GM19099 (cell line): ENCODE measurements around the gene LMAN1L.

Experiments used
- POLR2A ChIP-seq: IDR thresholded peaks from 3 replicates; pipeline ENCODE4 v1.6.1; 2011; ENCODE audit warnings: low read depth; ENCODE audit not compliant: insufficient read length; ENCODE audit errors: extremely low read depth

Gene LMAN1L

GRCh38 chr15:74815121-74815934 lies 2.7 kb downstream of the LMAN1L start:
- no peak for TF ChIP-seq POLR2A

DNA sequence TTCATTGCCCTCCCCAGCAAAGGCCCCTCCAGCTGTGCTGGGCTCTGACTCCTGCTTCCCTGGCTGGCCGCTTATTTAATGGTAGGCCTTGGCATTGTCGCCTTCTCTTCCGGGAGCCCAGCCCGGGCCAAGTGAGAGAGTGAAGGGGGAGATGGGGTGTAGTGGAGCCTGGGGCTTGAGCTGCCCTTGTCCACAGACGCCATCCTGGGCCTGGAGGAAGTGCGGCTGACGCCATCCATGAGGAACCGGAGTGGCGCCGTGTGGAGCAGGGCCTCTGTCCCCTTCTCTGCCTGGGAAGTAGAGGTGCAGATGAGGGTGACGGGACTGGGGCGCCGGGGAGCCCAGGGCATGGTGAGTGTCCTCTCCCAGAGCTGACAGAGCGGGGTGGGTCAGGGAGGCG lies 3.3 kb downstream of the LMAN1L start:
- TF ChIP-seq POLR2A = no peak

GRCh38 chr15:74816624-74817369 lies 4.2 kb downstream of the LMAN1L start:
- no peak for TF ChIP-seq POLR2A

GRCh38 chr15:74817370-74817737 lies 4.7 kb downstream of the LMAN1L start:
- TF ChIP-seq POLR2A = no peak

GRCh38 chr15:74820056-74820455 lies 7.4 kb downstream of the LMAN1L start:
- TF ChIP-seq POLR2A = no peak

DNA sequence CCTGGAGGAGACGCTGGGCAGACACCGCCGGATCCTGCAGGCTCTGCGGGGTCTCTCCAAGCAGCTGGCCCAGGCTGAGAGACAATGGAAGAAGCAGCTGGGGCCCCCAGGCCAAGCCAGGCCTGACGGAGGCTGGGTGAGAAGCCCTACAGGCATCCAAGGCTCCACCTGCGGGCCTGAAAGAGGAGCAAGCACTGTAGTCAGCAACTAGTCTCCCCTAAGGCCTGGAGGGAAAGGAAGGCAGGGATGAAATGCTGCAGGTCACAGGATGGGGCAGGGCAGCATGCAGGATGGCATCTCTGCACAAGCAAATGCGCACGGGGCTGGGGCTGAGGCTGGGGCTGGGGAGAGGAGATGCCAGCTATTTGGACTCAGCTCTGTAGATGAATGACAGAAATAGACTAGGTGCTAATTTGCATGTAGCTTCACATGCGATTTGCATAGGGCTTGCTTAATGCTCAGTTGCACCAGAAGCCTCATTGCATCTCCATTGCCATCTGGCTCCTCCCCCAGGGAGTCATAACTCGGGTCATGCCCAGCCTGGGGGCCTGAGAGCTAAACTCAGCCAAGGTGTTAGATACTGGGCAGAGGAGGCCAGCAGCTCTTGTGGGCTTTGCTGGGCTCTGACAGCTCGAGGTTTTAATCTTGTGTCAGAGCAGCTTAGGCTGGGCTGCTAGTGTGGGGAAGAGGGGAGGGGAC lies 8.6 kb downstream of the LMAN1L start:
- peak; percentile 48 for TF ChIP-seq POLR2A

DNA sequence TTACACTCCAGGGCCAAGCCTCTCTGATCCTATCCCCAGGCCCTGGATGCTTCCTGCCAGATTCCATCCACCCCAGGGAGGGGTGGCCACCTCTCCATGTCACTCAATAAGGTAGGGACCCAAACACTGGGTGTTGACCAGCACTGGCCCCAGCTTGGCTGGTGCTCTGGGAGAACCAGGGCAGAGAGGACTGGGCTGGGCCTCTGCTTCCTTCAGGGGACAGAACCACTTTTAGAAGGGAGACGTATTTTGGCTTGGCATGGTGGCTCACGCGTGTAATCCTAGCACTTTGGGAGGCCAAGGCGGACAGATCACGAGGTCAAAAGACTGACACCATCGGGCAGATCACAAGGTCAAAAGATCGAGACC lies 9.1 kb downstream of the LMAN1L start:
- TF ChIP-seq POLR2A = no peak

DNA sequence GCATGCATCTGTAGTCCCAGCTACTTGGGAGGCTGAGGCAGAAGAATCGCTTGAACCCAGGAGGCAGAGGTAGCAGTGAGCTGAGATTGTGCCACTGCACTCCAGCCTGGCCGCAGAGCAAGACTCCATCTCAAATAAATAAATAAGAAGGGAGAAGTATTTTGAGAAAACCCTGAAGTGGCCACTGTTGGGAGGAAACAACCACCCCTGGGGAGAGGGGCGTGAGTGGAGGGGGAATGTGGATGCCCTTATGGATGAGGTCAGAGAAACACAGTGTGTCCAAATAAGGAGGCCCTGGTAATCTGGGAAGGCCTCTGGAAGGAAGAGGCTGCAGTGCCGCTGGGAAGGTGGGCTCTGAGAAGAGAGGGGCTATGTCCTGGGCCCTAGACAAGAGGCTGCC lies 9.6 kb downstream of the LMAN1L start:
- no peak for TF ChIP-seq POLR2A

DNA sequence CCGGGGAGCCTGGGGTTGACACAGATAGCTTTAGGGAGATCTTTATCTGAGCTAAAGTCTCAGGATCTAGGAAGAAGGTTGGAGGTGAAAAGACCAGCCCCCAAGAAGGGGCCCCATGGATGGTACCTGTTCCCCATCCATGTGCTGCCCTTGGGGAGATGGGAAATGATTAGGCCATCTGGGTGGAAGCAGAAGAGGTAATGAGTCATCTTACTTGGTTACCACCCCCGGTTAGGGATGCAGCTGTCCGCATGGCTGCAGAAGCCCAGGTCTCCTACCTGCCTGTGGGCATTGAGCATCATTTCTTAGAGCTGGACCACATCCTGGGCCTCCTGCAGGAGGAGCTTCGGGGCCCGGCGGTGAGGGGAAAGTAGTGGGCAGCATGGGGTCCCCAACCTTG lies 10.7 kb downstream of the LMAN1L start:
- no peak for TF ChIP-seq POLR2A

DNA sequence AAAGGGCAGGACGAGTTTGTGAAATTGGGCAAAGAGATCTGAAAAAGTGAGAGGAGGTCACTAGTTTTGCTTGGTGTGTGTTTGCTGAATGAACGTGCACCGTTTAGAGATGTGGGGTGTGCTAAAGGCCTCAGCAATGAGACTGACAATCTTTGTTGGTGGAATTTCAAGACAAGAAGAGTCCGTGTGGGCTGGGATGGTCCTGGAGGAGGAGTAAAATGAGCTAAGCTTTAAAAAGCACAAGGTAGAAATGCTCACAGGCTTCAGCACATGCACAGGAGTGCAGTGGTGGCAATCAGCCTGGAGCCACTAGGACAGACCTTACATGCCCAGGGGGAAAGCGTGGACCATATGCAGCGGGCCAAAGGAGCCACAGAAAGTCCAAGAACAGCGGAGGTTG lies 12.3 kb downstream of the LMAN1L start:
- TF ChIP-seq POLR2A = no peak

- no peak for TF ChIP-seq POLR2A
These were observed 13.2 kb downstream of the LMAN1L start for GRCh38 chr15:74825866-74826265.

DNA sequence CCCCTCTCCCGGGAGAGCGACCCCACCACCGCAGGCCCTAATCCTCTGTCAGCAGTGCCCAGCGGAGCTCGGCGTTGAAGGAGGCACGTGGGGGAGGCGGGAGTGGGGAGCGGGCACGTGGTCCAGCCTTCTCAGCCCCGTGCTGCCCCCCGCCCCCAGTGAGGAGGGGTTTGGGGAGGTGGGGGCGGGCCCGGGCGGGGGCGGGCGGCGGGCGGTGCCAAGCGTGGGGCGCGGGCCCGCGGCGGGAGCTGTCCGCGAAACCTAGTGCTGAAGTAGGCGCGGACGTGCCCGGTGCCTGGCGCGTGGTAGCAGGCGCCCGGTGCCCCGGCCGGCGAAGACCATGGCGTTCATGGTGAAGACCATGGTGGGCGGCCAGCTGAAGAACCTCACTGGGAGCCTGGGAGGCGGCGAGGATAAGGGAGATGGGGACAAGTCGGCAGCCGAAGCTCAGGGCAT lies 13.8 kb downstream of the LMAN1L start, which contains the start of gene CPLX3:
Gene CPLX3 (plus strand): TSS at position 264 of the 456 bp plus-strand sequence. CDS start 77 bp downstream, at position 341.
- no peak for TF ChIP-seq POLR2A

DNA sequence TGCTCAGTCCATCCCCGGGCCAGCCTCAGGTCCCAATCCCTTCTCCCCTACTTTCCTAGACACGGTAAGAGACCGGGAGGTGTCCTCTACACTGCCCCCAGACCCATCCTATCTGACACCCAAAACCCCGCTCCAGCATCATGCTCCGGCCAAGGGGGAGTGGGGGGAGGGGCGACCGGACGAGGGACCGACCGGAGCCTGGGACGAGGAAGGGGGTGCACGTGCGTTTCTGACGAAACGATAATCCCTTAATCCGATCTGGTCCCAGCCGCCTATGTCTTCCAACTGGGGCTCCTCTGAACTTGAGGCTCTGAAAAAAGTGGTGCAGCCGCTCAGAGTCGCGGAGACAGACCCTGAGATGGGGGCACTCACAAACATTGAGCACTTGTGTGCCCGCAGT lies 14.3 kb downstream of the LMAN1L start:
- no peak for TF ChIP-seq POLR2A

- TF ChIP-seq POLR2A = no peak
These were observed 15.0 kb downstream of the LMAN1L start for GRCh38 chr15:74827614-74828013.

- no peak for TF ChIP-seq POLR2A
These were observed 16.2 kb downstream of the LMAN1L start for GRCh38 chr15:74828835-74829234.
